Kidney epithelial cell (primary cell): ENCODE data around the gene LRRC8B. TPM values are rescaled to one million over a fixed set of nuclear protein-coding genes. Genes with fewer than 3 reads are reported as not detected.

Experiments used
- DNase-seq: peaks from one replicate; pipeline ENCODE4 v3.0.0-alpha.2; 2010; ENCODE audit warnings: low read depth
- H3K27me3 ChIP-seq: 2 replicates; pipeline ENCODE4 v1.6.0; 2011; ENCODE audit warnings: low read length; ENCODE audit not compliant: control insufficient read depth, insufficient read depth
- H3K36me3 ChIP-seq: 2 replicates; pipeline ENCODE4 v1.5.1; 2011; ENCODE audit warnings: low read length; ENCODE audit not compliant: control insufficient read depth, insufficient read depth
- H3K4me3 ChIP-seq: 2 replicates; pipeline ENCODE4 v1.5.1; 2011; ENCODE audit warnings: low read depth, mild to moderate bottlenecking, control low read depth, low read length
- CTCF ChIP-seq: IDR thresholded peaks from 2 replicates; pipeline ENCODE4 v1.5.1; 2011; ENCODE audit warnings: mild to moderate bottlenecking, moderate library complexity, low read length, control low read depth, inconsistent platforms; ENCODE audit not compliant: insufficient read depth, poor library complexity, severe bottlenecking
- total RNA-seq: library from RNA; depleted of rRNA; stranded (reverse); fragments of >200 nt; gene quantifications from 2 replicates; pipeline ENCODE4 v1.2.3, GENCODE V29; 2015

LRRC8B gene
- total RNA-seq, 1 donor from 2014 or later = 8.9 TPM

DNA sequence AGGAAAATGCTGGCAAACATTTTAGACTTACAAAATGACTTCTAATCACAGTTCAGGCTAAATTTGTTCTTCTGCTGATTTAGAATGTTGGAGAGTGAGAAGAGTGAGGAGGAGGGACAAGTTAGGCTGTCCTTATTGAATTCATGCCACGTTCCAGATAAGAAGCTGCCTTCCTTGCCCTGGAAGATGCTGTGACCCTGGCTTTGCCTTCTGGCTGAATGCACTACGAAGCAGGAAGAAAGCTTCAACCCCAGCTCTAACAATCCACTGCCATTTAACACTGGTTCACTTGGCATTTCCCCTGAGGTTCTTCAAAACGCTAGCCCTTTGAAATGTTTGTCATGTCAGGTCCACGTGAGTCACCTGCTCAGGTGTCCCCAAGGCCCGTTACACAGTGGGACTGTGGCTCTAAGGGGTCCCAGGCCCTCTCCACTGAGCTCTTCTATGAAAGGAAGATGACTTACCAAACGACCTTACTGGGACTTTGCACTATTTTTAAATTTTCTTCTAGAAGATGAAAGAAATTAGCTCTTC lies 78.3 kb downstream of the LRRC8B start:
- no peaks in the 10 kb centered on the region for H3K36me3 ChIP-seq
- no peak for TF ChIP-seq CTCF
- H3K4me3 ChIP-seq = no peak overlapping the region
- DNase-seq = no peak
- no peaks in the 10 kb centered on the region for H3K27me3 ChIP-seq

DNA sequence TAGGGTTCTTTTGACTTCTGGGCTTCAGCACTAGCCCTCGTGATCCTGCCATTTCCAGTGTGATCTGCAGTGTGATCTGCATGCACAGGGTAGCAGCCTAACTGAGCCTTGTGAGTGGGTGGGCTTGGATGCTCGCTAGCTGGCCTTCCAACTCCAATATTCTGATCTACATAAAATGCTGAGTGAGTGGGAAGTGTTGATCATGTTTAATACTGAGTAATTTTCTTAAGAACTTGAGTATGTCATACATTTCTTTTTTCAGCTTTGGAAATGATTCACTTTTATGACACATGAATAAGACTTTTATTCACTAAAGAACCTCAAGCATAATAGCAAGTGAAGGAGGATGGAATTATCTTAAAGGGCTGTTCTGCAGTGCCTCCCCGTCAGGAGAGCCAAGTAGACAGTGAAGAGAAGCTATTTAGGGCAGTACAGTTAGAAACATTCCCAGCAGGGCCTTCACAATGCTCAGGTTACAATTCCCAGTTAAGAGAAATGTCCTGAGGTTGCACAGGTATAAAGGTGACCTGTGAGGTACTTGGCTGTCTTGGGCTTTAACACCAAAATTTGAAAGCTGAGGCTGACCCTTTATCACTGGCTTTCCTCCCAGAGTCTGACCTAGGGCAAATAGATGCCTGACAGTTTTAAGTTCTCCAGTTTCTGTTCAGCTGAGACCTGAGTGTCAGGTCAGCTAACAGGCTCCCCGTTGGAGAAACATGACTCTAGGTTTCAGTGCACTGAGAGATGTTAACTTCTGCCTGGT lies 79.2 kb downstream of the LRRC8B start:
- Histone ChIP-seq H3K4me3 (no peak overlapping the region), H3K36me3 (no peaks in the 10 kb centered on the region), H3K27me3 (no peaks in the 10 kb centered on the region)
- TF ChIP-seq CTCF = no peak
- no peak for DNase-seq

DNA sequence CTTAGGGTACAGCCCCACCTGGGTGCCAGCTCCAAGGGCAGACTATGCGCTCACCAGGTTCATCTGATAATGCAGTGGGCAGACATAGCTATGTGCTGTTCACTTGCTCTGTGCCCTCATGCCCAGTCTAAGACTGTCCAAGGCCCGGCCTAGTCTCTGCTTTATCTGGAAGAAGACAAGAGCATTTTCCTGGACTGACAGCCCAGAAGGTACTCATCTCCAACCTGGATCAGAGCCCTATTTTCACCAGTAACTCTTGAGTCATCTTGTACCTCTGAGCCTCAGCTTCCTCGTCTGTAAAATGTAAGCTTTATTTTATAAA lies 79.7 kb downstream of the LRRC8B start:
- no peaks in the 10 kb centered on the region for H3K27me3 ChIP-seq
- H3K4me3 ChIP-seq = no peak overlapping the region
- no peak for TF ChIP-seq CTCF
- no peaks in the 10 kb centered on the region for H3K36me3 ChIP-seq
- DNase-seq = no peak

DNA sequence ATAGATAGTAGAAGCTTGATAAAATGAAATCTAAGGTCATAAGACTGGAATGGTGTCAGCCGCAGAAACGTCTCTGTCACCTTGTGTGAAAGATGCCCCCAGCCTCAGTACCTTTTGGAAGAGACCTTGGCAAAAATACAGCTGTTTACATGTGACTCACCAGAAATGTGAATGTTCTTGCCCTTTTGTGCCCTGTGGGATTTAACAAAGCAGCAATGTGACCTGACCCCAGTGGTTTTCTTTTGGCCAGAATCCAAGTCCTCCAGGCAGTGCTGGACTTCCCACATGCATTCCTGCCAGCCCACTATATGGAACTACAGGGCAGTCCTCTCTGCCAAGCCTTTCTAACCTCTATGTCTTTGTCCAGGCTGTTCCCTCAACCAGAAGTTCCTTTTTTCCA lies 81.1 kb downstream of the LRRC8B start:
- Histone ChIP-seq H3K36me3 (no peaks in the 10 kb centered on the region), H3K27me3 (no peaks in the 10 kb centered on the region), H3K4me3 (no peak overlapping the region)
- TF ChIP-seq CTCF = no peak
- peak; percentile 80 for DNase-seq

DNA sequence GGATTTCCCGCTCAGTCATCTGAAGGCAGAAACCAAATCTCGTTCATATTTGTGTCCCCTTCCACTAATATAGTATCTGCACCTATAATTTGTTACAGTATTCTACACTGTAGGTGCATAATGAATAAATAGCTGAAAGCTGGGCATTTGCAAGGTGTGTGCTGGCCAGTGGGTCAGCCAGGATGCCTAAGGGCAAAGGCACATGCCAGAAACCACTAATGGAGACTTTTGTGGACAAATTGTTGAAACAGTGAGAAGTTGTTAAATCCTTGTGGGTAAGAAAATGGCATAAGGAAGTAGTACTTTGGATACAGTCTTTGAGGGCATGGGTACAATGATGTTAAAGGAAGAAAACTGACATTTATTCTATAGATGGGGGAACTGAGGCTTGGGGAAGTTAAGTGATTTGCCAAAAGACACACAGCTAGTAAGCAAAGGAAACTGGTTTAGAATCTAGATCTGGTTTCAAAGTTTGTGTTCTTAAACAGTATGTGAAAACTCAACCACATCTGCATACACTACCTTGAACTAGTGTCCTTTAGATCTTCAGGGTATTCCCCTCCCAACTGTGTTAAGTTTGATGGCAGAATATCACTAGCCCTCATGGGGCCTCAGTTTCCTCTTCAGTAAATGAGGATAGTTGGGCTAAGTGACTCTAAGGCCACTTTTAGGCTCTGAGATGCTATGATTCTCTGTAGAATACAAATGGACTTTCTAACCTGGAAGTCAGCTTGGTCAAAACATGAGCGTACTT lies 81.8 kb downstream of the LRRC8B start:
- H3K27me3 ChIP-seq = no peaks in the 10 kb centered on the region
- TF ChIP-seq CTCF = no peak
- H3K4me3 ChIP-seq = no peak overlapping the region
- no peaks in the 10 kb centered on the region for H3K36me3 ChIP-seq
- no peak for DNase-seq
